ENCODE data around the gene WBP1L. TPM values are rescaled to one million over a fixed set of nuclear protein-coding genes. Genes with fewer than 3 reads are reported as not detected.

WBP1L gene
- total RNA-seq, 1 donor from 2014 or later, result 26.1 TPM

DNA sequence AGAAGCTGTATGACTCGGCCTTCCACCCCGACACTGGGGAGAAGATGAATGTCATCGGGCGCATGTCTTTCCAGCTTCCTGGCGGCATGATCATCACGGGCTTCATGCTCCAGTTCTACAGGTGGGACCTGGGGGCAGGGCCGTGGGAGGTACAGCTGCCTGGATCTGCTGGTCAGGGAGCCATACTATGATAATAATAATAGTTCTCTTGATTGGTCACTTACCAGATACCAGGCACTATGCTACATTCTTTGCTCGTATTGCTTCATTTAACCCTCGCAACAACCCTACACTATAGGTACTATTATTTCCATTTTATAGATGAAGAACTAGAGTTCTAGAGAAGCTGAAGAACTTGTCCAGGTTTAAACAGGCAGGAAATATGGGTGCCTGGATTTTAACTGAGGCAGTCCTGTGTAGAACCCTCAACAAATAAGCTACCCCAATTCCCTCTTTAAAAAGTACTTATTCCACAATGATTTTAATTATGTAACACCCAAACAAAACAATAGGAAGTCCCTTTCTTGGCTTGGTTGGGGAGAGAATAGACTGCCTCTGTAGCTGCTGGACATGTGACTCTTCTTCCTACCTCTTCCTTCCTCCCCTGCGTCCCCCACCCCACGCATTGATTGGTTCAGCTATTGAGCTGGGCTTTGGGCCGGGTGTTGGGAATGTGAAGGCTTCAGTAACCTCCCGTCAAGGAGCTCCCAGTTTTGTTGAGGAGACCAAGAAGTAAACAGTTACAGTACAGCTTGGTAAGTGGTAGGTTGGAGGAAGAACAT, 16.5 kb upstream of the WBP1L start:
- peaks cover 7% of the 10 kb centered on the region for H3K36me3 ChIP-seq (ENCODE audit: control insufficient read depth, insufficient read depth, low read length)
- H3K27me3 ChIP-seq (ENCODE audit: control insufficient read depth, insufficient read depth, low read length), result no peaks in the 10 kb centered on the region
- no peak for FAIRE-seq
- H3K4me3 ChIP-seq (ENCODE audit: low read depth, low read length), result no peak overlapping the region
- DNase-seq (ENCODE audit: low read depth), result peak; percentile 33
- TF ChIP-seq, protein P1, sequence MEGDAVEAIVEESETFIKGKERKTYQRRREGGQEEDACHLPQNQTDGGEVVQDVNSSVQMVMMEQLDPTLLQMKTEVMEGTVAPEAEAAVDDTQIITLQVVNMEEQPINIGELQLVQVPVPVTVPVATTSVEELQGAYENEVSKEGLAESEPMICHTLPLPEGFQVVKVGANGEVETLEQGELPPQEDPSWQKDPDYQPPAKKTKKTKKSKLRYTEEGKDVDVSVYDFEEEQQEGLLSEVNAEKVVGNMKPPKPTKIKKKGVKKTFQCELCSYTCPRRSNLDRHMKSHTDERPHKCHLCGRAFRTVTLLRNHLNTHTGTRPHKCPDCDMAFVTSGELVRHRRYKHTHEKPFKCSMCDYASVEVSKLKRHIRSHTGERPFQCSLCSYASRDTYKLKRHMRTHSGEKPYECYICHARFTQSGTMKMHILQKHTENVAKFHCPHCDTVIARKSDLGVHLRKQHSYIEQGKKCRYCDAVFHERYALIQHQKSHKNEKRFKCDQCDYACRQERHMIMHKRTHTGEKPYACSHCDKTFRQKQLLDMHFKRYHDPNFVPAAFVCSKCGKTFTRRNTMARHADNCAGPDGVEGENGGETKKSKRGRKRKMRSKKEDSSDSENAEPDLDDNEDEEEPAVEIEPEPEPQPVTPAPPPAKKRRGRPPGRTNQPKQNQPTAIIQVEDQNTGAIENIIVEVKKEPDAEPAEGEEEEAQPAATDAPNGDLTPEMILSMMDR (IDR thresholded peaks at IDR 0.05; ENCODE audit: insufficient read depth, low read length, severe bottlenecking), result no peak

DNA sequence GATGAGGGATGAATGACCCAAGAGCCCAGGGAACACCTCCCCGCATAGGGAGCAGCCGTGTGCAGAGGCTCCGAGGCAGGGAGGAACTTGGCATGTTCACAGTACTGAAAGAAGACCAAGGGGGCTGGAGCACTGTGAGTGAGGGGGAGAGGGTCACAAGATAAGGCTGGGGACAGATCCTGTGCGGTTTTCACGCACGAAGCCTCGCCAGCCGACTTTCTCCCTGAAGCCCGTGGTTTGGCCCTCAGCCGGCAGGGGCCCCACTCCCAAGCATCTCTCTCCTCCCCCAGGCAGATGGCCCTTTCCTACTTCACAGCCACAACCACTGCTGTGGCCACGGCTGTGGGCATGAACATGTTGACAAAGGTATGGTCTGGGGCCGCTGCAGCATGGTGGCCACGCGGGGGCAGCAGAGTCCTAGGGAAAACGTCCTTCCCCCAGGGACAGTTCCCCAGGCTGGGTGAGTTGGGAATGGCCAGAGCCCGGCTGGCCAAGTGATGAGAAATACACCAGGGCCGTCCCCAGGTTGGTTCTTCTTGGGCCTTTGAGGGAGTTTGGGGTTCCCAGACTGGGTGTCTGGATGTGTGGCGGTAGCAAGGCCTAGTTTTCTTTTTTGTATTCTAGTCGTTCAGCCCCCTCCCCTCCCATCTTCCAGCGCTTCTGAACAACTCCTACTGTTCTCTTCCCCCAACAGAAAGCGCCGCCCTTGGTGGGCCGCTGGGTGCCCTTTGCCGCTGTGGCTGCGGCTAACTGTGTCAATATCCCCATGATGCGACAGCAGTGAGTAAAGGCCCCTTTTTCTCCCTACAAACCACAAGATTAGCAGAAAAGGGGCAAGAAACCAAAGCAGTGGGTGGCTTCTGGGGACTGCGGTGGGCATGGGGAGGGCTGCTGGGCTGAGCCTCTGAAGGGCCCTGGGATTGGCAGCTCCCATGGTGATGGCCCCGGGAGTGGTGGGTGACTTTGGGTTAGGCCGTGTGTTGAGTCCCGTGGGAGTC, 14.4 kb upstream of the WBP1L start:
- Histone ChIP-seq H3K27me3 (ENCODE audit: control insufficient read depth, insufficient read depth, low read length) (no peaks in the 10 kb centered on the region), H3K4me3 (ENCODE audit: low read depth, low read length) (no peak overlapping the region), H3K36me3 (ENCODE audit: control insufficient read depth, insufficient read depth, low read length) (peaks cover 10% of the 10 kb centered on the region)
- DNase-seq (ENCODE audit: low read depth) (peak; percentile 43), FAIRE-seq (no peak)
- TF ChIP-seq, protein P1 (IDR thresholded peaks at IDR 0.05; ENCODE audit: insufficient read depth, low read length, severe bottlenecking), result peak; percentile 93

DNA sequence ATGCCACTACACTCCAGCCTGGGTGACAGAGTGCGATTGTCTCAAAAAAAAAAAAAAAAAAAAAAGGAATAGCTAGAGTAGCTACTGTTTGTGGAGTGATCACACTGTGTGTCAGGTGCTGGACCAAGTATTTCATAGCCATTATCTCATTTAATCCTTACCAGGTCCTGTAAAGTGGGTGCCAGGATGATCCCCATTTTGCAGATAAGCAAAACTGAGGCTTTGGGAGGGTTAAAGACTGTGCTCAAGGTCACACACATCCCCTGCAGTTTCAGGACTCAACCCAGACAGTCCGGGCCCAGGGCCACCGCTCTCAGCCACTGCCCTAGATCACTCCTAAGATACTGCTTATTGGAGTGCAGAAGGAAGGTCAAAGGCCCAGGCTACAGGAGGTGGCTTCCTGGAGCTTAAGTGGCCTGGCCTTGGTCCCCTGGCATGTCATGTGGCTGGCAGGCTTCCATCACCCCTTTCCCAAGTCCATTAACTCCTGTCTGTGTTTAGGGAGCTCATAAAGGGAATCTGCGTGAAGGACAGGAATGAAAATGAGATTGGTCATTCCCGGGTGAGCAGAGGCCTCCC, 12.4 kb upstream of the WBP1L start:
- FAIRE-seq (no peak), DNase-seq (ENCODE audit: low read depth) (no peak)
- H3K36me3 ChIP-seq (ENCODE audit: control insufficient read depth, insufficient read depth, low read length), result peaks cover 10% of the 10 kb centered on the region
- TF ChIP-seq, protein P1 (IDR thresholded peaks at IDR 0.05; ENCODE audit: insufficient read depth, low read length, severe bottlenecking), result no peak
- H3K27me3 ChIP-seq (ENCODE audit: control insufficient read depth, insufficient read depth, low read length), result no peaks in the 10 kb centered on the region
- no peak overlapping the region for H3K4me3 ChIP-seq (ENCODE audit: low read depth, low read length)

DNA sequence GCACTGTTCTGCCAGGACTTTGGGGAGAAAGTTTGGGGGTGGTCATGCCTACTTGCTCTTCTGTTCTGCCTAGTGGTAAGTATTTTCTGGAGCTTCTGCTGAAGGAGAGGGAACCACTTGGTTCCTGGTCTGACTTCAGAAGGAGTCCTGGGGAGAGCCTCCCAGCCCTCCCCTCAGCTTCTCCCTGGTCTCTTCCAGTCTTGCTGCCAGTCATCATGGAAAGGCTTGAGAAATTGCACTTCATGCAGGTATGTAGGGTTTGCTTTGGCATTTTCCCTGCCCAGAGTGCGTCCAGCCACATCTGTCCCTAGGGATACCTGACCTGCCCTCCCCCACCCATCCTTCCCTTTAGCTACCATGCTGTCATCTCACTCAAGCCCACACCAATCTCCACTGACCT, 11.1 kb upstream of the WBP1L start:
- no peaks in the 10 kb centered on the region for H3K27me3 ChIP-seq (ENCODE audit: control insufficient read depth, insufficient read depth, low read length)
- no peak overlapping the region for H3K4me3 ChIP-seq (ENCODE audit: low read depth, low read length)
- DNase-seq (ENCODE audit: low read depth) (no peak), FAIRE-seq (no peak)
- TF ChIP-seq, protein P1 (IDR thresholded peaks at IDR 0.05; ENCODE audit: insufficient read depth, low read length, severe bottlenecking), result no peak
- peaks cover 7% of the 10 kb centered on the region for H3K36me3 ChIP-seq (ENCODE audit: control insufficient read depth, insufficient read depth, low read length)

DNA sequence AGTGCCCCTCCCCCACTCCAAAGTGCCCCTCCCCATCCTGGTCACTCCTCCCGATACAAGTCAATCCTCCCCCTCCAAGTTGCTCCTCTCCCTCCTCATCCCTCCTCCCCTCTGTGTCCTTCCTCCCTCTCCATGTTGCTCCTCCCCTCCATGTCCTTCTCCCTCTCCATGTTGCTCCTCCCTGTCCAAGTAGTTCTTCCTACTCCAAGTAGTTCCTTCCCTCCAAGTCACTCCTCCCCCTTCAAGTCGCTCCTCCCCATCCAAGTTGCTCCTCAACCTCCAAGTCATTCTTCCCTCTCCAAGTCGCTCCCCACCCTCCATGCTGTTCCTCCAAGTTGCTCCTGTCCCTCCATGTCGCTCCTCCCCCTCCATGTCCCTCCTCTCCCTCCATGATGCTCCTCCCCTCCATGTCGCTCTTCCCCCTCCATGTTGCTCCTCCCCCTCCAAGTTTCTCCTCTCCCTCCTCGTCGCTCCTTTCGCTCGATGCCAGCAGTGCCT, 8.6 kb upstream of the WBP1L start:
- Histone ChIP-seq H3K4me3 (ENCODE audit: low read depth, low read length) (no peak overlapping the region), H3K36me3 (ENCODE audit: control insufficient read depth, insufficient read depth, low read length) (peaks cover 5% of the 10 kb centered on the region), H3K27me3 (ENCODE audit: control insufficient read depth, insufficient read depth, low read length) (no peaks in the 10 kb centered on the region)
- TF ChIP-seq, protein P1 (IDR thresholded peaks at IDR 0.05; ENCODE audit: insufficient read depth, low read length, severe bottlenecking), result no peak
- FAIRE-seq, result no peak
- DNase-seq (ENCODE audit: low read depth), result no peak
